ENCODE measurements around the gene SH3RF3.

The SH3RF3 gene

DNA sequence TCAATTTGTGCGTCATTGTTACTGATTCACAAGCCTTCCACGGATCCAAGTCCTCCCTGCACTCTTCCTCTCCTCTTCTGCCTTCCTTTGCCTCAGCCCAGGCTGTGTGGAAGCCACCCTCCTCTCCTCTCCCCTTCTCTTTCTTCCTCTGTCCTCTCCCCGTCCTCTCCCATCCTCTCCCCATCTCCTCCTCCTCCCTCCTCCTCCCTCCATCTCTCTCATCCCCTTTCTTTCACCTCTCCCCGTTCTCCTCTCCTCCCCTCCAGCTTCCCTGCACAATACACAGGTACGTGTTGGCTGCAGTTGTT lies 301.3 kb downstream of the SH3RF3 start:
- no peak for ATAC-seq
- no peak for TF ChIP-seq TOX (CRISPR knock-in tag; IDR thresholded peaks at IDR 0.05; ENCODE audit: borderline replicate concordance)

DNA sequence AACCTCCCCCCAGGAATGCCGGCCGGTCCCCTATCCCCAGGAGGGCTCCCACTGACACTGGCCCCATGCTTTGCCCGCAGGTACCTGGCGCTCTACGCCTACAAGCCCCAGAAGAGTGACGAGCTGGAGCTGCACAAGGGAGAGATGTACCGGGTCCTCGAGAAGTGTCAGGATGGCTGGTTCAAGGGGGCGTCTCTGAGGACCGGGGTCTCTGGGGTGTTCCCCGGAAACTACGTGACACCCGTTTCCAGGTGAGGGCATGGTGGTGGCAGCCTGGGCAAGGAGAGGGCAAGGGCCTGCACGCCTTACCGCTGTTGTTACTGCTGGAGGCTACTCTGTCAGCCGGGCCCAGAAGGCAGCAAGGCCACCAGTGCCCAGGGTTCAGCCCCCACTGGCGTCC lies 303.4 kb downstream of the SH3RF3 start:
- no peak for ATAC-seq
- no peak for TF ChIP-seq TOX (CRISPR knock-in tag; IDR thresholded peaks at IDR 0.05; ENCODE audit: borderline replicate concordance)
- TF ChIP-seq, protein P1, sequence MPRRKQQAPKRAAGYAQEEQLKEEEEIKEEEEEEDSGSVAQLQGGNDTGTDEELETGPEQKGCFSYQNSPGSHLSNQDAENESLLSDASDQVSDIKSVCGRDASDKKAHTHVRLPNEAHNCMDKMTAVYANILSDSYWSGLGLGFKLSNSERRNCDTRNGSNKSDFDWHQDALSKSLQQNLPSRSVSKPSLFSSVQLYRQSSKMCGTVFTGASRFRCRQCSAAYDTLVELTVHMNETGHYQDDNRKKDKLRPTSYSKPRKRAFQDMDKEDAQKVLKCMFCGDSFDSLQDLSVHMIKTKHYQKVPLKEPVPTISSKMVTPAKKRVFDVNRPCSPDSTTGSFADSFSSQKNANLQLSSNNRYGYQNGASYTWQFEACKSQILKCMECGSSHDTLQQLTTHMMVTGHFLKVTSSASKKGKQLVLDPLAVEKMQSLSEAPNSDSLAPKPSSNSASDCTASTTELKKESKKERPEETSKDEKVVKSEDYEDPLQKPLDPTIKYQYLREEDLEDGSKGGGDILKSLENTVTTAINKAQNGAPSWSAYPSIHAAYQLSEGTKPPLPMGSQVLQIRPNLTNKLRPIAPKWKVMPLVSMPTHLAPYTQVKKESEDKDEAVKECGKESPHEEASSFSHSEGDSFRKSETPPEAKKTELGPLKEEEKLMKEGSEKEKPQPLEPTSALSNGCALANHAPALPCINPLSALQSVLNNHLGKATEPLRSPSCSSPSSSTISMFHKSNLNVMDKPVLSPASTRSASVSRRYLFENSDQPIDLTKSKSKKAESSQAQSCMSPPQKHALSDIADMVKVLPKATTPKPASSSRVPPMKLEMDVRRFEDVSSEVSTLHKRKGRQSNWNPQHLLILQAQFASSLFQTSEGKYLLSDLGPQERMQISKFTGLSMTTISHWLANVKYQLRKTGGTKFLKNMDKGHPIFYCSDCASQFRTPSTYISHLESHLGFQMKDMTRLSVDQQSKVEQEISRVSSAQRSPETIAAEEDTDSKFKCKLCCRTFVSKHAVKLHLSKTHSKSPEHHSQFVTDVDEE (CRISPR knock-in tag; IDR thresholded peaks at IDR 0.05) = no peak
- no peak for TF ChIP-seq ZFP3 (CRISPR knock-in tag; IDR thresholded peaks at IDR 0.05)
- TF ChIP-seq OSR1 (CRISPR knock-in tag; IDR thresholded peaks at IDR 0.05) = no peak
- no peak for TF ChIP-seq ESRRG (CRISPR knock-in tag; IDR thresholded peaks at IDR 0.05)
- TF ChIP-seq ZNF565 (CRISPR knock-in tag; conservative IDR thresholded peaks at IDR 0.05; ENCODE audit: low read depth) = no peak
- TF ChIP-seq RARB (CRISPR knock-in tag; IDR thresholded peaks at IDR 0.05) = no peak
- TF ChIP-seq, protein P2, sequence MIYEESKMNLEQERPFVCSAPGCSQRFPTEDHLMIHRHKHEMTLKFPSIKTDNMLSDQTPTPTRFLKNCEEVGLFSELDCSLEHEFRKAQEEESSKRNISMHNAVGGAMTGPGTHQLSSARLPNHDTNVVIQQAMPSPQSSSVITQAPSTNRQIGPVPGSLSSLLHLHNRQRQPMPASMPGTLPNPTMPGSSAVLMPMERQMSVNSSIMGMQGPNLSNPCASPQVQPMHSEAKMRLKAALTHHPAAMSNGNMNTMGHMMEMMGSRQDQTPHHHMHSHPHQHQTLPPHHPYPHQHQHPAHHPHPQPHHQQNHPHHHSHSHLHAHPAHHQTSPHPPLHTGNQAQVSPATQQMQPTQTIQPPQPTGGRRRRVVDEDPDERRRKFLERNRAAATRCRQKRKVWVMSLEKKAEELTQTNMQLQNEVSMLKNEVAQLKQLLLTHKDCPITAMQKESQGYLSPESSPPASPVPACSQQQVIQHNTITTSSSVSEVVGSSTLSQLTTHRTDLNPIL (CRISPR knock-in tag; IDR thresholded peaks at IDR 0.05; ENCODE audit: low read depth) = no peak
- TF ChIP-seq ZFP30 (CRISPR knock-in tag; IDR thresholded peaks at IDR 0.05) = no peak
- no peak for TF ChIP-seq ISL1 (CRISPR knock-in tag; IDR thresholded peaks at IDR 0.05)
- TF ChIP-seq, protein P3, sequence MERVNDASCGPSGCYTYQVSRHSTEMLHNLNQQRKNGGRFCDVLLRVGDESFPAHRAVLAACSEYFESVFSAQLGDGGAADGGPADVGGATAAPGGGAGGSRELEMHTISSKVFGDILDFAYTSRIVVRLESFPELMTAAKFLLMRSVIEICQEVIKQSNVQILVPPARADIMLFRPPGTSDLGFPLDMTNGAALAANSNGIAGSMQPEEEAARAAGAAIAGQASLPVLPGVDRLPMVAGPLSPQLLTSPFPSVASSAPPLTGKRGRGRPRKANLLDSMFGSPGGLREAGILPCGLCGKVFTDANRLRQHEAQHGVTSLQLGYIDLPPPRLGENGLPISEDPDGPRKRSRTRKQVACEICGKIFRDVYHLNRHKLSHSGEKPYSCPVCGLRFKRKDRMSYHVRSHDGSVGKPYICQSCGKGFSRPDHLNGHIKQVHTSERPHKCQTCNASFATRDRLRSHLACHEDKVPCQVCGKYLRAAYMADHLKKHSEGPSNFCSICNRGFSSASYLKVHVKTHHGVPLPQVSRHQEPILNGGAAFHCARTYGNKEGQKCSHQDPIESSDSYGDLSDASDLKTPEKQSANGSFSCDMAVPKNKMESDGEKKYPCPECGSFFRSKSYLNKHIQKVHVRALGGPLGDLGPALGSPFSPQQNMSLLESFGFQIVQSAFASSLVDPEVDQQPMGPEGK (CRISPR knock-in tag; IDR thresholded peaks at IDR 0.05; ENCODE audit: borderline replicate concordance) = no peak
- no peak for TF ChIP-seq GLIS3 (CRISPR knock-in tag; IDR thresholded peaks at IDR 0.05)
- TF ChIP-seq ARNTL (CRISPR knock-in tag; IDR thresholded peaks at IDR 0.05; ENCODE audit: borderline replicate concordance, low read depth) = no peak

DNA sequence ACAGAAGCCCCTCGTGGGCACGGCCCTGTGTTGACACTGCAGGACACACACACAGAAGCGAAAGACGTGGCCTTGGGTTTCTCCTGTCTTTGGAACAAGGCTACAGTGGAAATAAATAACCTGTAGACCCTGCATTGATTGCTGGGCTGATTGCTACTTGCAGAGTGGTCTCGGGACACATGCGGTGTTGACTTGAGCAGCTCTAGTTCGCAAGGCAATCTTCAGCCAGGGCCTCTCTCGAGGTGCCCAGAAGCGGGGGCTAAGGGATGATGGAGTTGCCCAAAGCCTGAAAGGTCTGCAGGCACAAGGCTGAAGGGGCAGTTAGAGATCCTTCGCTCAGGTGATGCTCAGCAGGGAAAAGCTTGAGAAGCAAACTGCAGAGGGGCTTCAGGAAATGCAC lies 304.5 kb downstream of the SH3RF3 start:
- ATAC-seq = no peak
- TF ChIP-seq ESRRG (CRISPR knock-in tag; IDR thresholded peaks at IDR 0.05) = no peak
- TF ChIP-seq, protein P1 (CRISPR knock-in tag; IDR thresholded peaks at IDR 0.05) = no peak
- no peak for TF ChIP-seq OSR1 (CRISPR knock-in tag; IDR thresholded peaks at IDR 0.05)
- TF ChIP-seq RARB (CRISPR knock-in tag; IDR thresholded peaks at IDR 0.05) = no peak
- no peak for TF ChIP-seq ZNF565 (CRISPR knock-in tag; conservative IDR thresholded peaks at IDR 0.05; ENCODE audit: low read depth)
- no peak for TF ChIP-seq ZNF8 (CRISPR knock-in tag; IDR thresholded peaks at IDR 0.05)
- TF ChIP-seq ZFP3 (CRISPR knock-in tag; IDR thresholded peaks at IDR 0.05) = no peak
- TF ChIP-seq, protein P4, sequence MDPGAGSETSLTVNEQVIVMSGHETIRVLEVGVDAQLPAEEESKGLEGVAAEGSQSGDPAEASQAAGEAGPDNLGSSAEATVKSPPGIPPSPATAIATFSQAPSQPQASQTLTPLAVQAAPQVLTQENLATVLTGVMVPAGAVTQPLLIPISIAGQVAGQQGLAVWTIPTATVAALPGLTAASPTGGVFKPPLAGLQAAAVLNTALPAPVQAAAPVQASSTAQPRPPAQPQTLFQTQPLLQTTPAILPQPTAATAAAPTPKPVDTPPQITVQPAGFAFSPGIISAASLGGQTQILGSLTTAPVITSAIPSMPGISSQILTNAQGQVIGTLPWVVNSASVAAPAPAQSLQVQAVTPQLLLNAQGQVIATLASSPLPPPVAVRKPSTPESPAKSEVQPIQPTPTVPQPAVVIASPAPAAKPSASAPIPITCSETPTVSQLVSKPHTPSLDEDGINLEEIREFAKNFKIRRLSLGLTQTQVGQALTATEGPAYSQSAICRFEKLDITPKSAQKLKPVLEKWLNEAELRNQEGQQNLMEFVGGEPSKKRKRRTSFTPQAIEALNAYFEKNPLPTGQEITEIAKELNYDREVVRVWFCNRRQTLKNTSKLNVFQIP (CRISPR knock-in tag; IDR thresholded peaks at IDR 0.05; ENCODE audit: borderline replicate concordance, low read depth) = no peak
- TF ChIP-seq, protein P5, sequence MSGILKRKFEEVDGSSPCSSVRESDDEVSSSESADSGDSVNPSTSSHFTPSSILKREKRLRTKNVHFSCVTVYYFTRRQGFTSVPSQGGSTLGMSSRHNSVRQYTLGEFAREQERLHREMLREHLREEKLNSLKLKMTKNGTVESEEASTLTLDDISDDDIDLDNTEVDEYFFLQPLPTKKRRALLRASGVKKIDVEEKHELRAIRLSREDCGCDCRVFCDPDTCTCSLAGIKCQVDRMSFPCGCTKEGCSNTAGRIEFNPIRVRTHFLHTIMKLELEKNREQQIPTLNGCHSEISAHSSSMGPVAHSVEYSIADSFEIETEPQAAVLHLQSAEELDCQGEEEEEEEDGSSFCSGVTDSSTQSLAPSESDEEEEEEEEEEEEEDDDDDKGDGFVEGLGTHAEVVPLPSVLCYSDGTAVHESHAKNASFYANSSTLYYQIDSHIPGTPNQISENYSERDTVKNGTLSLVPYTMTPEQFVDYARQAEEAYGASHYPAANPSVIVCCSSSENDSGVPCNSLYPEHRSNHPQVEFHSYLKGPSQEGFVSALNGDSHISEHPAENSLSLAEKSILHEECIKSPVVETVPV (CRISPR knock-in tag; IDR thresholded peaks at IDR 0.05) = no peak
- no peak for TF ChIP-seq TCF4 (CRISPR knock-in tag; IDR thresholded peaks at IDR 0.05; ENCODE audit: borderline replicate concordance)
- TF ChIP-seq, protein P2 (CRISPR knock-in tag; IDR thresholded peaks at IDR 0.05; ENCODE audit: low read depth) = no peak

Measured in SK-N-SH treated with all-trans-retinoic acid at 6 μM for 48 hours (cell line).